GM06990 (cell line): ENCODE data around the gene KCNH3.

Experiments
- DNase-seq: peaks from one replicate; pipeline ENCODE4 v3.0.0-alpha.2; 2011; ENCODE audit not compliant: insufficient read length; ENCODE audit errors: extremely low read depth
- H3K27me3 ChIP-seq: replicated peaks from 2 replicates; pipeline ENCODE4 v1.6.0; 2011; ENCODE audit warnings: low read length; ENCODE audit not compliant: control insufficient read depth, insufficient read depth
- H3K36me3 ChIP-seq: 2 replicates; pipeline ENCODE4 v1.5.1; 2011; ENCODE audit warnings: low read length; ENCODE audit not compliant: control insufficient read depth, insufficient read depth
- H3K4me3 ChIP-seq: replicated peaks from 2 replicates; pipeline ENCODE4 v1.5.1; 2011; ENCODE audit warnings: low read depth, mild to moderate bottlenecking, control low read depth, low read length
- CTCF ChIP-seq: IDR thresholded peaks from 2 replicates; pipeline ENCODE4 v1.5.1; 2011; ENCODE audit warnings: low read length, control low read depth, mild to moderate bottlenecking, inconsistent platforms; ENCODE audit not compliant: insufficient read depth, poor library complexity, severe bottlenecking

Gene KCNH3

GRCh38 chr12:49549735-49550692 lies 11.2 kb downstream of the KCNH3 start:
- no peak for TF ChIP-seq CTCF
- H3K4me3 ChIP-seq, result no peak overlapping the region
- H3K27me3 ChIP-seq, result peaks cover 1% of the 10 kb centered on the region; the same call in 1 of the 2 replicates
- DNase-seq, result no peak
- H3K36me3 ChIP-seq, result no peaks in the 10 kb centered on the region

- Histone ChIP-seq H3K4me3 (no peak overlapping the region), H3K27me3 (peaks cover 1% of the 10 kb centered on the region; the same call in 1 of the 2 replicates), H3K36me3 (no peaks in the 10 kb centered on the region)
- no peak for TF ChIP-seq CTCF
- no peak for DNase-seq
Measured at GRCh38 chr12:49550693-49551252, 11.9 kb downstream of the KCNH3 start.

- peaks cover 1% of the 10 kb centered on the region; the same call in 1 of the 2 replicates for H3K27me3 ChIP-seq
- H3K4me3 ChIP-seq, result no peak overlapping the region
- H3K36me3 ChIP-seq, result peaks cover 1% of the 10 kb centered on the region; the same call in 1 of the 2 replicates
- DNase-seq, result no peak
- no peak for TF ChIP-seq CTCF
Measured at GRCh38 chr12:49552014-49552413, 13.2 kb downstream of the KCNH3 start.

- H3K4me3 ChIP-seq, result no peak overlapping the region
- TF ChIP-seq CTCF, result no peak
- peaks cover 1% of the 10 kb centered on the region; the same call in 1 of the 2 replicates for H3K27me3 ChIP-seq
Measured at GRCh38 chr12:49552425-49552824, 13.6 kb downstream of the KCNH3 start.

GRCh38 chr12:49552899-49553298 lies 14.1 kb downstream of the KCNH3 start:
- Histone ChIP-seq H3K4me3 (no peak overlapping the region), H3K27me3 (no peaks in the 10 kb centered on the region; the same call in 1 of the 2 replicates), H3K36me3 (peaks cover 8% of the 10 kb centered on the region)
- TF ChIP-seq CTCF, result no peak
- DNase-seq, result no peak

More at GRCh38 chr12:49552425-49552824, 13.6 kb downstream of the KCNH3 start:
- H3K36me3 ChIP-seq, result peaks cover 6% of the 10 kb centered on the region
- DNase-seq, result no peak
